Uterus (tissue), 2 donors: ENCODE data around the gene LIPA.

Source experiments
- CTCF ChIP-seq, 4 experiments: fragments of 200-600 bp in 2 of 4; fragments of 450-650 bp in 2 of 4; sonication (generic) in 2 of 4; IDR thresholded peaks; one replicate each; pipeline ENCODE4 v1.5.1; 2016 to 2019; ENCODE audit warnings: antibody characterized with exemption in 4 of 4, mild to moderate bottlenecking in 2 of 4, moderate library complexity in 1 of 4
- POLR2A ChIP-seq, 2 donors: fragments of 450-650 bp; IDR thresholded peaks; one replicate each; pipeline ENCODE4 v1.6.1; 2016; ENCODE audit warnings: antibody characterized with exemption in 2 of 2, mild to moderate bottlenecking in 1 of 2, moderate library complexity in 1 of 2

GRCh38 chr10:89256340-89256739, 4.8 kb upstream of the LIPA start:
- TF ChIP-seq CTCF (IDR thresholded peaks at IDR 0.05) (no peak), POLR2A (IDR thresholded peaks at IDR 0.05) (no peak)
